HG02571 (cell line): Measurements from ENCODE around the gene KMT2B.
"Not testable (repeated sequence)": the region's sequence is repeated elsewhere in the genome, so short reads cannot be mapped to it uniquely, and the experiment has no call there.

Source experiments
- ATAC-seq: cut with Tn5 transposase; IDR thresholded peaks from one replicate; pipeline ENCODE4 v1.9.1; 2021; ENCODE audit warnings: mild to moderate bottlenecking, moderate library complexity; ENCODE audit not compliant: unreplicated experiment

KMT2B gene

GRCh38 chr19:35717665-35718344, at the start of gene KMT2B:
Gene KMT2B, plus strand, starts transcription at chr19:35718003. Its CDS starts 16 bp downstream, at chr19:35718019.
- ATAC-seq, result no peak

- ATAC-seq, result no peak
Observed at GRCh38 chr19:35669566-35669965, 48.2 kb upstream of the KMT2B start.

GRCh38 chr19:35669974-35670373, 47.8 kb upstream of the KMT2B start:
- no peak for ATAC-seq

GRCh38 chr19:35670686-35671085, 47.1 kb upstream of the KMT2B start:
- no peak for ATAC-seq

GRCh38 chr19:35671818-35672217, 46.0 kb upstream of the KMT2B start:
- no peak for ATAC-seq

- ATAC-seq, result no peak
Observed at GRCh38 chr19:35673121-35673804, 44.5 kb upstream of the KMT2B start.

GRCh38 chr19:35675589-35676140, 42.1 kb upstream of the KMT2B start:
- ATAC-seq, result no peak

- no peak for ATAC-seq
Observed at GRCh38 chr19:35689836-35690235, 28.0 kb upstream of the KMT2B start.

GRCh38 chr19:35691106-35691505, 26.7 kb upstream of the KMT2B start:
- ATAC-seq, result not testable (repeated sequence)

- ATAC-seq, result no peak
Observed at GRCh38 chr19:35692010-35692409, 25.8 kb upstream of the KMT2B start.

GRCh38 chr19:35693422-35693821, 24.4 kb upstream of the KMT2B start:
- no peak for ATAC-seq

- ATAC-seq, result peak; percentile 78
Observed at GRCh38 chr19:35693835-35694599, 23.8 kb upstream of the KMT2B start.

GRCh38 chr19:35695895-35696422, 21.8 kb upstream of the KMT2B start:
- no peak for ATAC-seq

GRCh38 chr19:35696835-35697234, 21.0 kb upstream of the KMT2B start:
- no peak for ATAC-seq

- ATAC-seq, result peak; percentile 97
Observed at GRCh38 chr19:35702223-35703012, 15.4 kb upstream of the KMT2B start.

GRCh38 chr19:35703343-35703742, 14.5 kb upstream of the KMT2B start:
- no peak for ATAC-seq

GRCh38 chr19:35704218-35704617, 13.6 kb upstream of the KMT2B start, which contains the start of gene ZBTB32:
Gene ZBTB32, plus strand, starts transcription at chr19:35704558. Its CDS starts 10,069 bp downstream, at chr19:35714627.
- ATAC-seq, result no peak

- ATAC-seq, result no peak
Observed at GRCh38 chr19:35708391-35708790, 9.4 kb upstream of the KMT2B start.

- ATAC-seq, result no peak
Observed at GRCh38 chr19:35710784-35711723, 6.7 kb upstream of the KMT2B start.
